Astrocyte (in vitro differentiated cells and primary cell): ENCODE results near the gene PTX4.

ENCODE experiments used
- EZH2 ChIP-seq: IDR thresholded peaks from 2 replicates; pipeline ENCODE4 v1.6.1; 2012; ENCODE audit warnings: mild to moderate bottlenecking, low read length, inconsistent platforms; ENCODE audit not compliant: insufficient read depth
- TF ChIP-seq, protein P1 (sequence below): IDR thresholded peaks from 2 replicates; pipeline ENCODE4 v1.5.1; 2011; ENCODE audit warnings: low read depth, mild to moderate bottlenecking, inconsistent platforms, low read length, moderate library complexity; ENCODE audit not compliant: insufficient read depth

DNA sequence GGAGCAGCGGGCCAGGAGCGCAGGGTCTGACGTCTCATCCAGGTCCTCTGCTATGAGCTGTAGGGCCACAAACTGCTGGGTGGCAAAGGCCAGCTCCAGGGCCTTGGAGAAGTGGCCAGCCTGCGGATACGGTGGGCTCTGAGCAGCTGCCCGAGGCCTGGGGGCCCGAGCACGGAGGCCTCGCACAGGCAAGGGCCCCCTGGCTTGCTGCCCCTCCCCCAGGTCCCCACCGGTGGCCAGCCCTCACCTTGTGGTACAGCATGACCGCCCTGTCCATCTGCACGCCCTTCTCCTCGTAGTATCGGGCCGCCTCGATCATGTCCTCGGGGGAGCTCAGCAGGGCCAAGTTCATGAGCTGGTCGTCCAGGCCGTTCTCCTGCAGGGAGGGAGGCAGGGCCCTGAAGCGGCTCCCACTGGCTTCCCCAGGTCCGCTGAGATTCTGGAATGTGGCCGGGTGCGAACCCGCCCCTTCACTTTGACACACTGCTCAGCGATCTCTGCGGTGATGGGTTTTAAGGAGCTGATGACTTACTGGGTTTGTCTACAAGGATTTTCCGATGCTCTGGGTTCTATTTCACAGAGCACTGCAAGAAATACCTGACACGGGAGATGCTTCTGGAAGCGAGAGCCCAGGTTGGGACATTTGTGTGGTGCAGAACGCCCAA is 35.0 kb upstream of the PTX4 start:
- TF ChIP-seq, protein P1, sequence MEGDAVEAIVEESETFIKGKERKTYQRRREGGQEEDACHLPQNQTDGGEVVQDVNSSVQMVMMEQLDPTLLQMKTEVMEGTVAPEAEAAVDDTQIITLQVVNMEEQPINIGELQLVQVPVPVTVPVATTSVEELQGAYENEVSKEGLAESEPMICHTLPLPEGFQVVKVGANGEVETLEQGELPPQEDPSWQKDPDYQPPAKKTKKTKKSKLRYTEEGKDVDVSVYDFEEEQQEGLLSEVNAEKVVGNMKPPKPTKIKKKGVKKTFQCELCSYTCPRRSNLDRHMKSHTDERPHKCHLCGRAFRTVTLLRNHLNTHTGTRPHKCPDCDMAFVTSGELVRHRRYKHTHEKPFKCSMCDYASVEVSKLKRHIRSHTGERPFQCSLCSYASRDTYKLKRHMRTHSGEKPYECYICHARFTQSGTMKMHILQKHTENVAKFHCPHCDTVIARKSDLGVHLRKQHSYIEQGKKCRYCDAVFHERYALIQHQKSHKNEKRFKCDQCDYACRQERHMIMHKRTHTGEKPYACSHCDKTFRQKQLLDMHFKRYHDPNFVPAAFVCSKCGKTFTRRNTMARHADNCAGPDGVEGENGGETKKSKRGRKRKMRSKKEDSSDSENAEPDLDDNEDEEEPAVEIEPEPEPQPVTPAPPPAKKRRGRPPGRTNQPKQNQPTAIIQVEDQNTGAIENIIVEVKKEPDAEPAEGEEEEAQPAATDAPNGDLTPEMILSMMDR: no peak
- no peak for TF ChIP-seq EZH2
